AG09309 (cell line): Measurements from ENCODE around the gene CRTC3.
"Not testable (repeated sequence)": the region's sequence is repeated elsewhere in the genome, so short reads cannot be mapped to it uniquely, and the experiment has no call there.

Experiments
- DNase-seq: peaks from one replicate; pipeline ENCODE4 v3.0.0-alpha.2; 2010; ENCODE audit warnings: low read depth
- H3K4me3 ChIP-seq: 2 replicates; pipeline ENCODE4 v1.5.1; 2011; ENCODE audit warnings: mild to moderate bottlenecking, low read depth, low read length, moderate library complexity; ENCODE audit not compliant: control insufficient read depth
- CTCF ChIP-seq: IDR thresholded peaks from 2 replicates; pipeline ENCODE4 v1.5.1; 2011; ENCODE audit warnings: mild to moderate bottlenecking, low read depth, low read length, inconsistent platforms; ENCODE audit not compliant: insufficient read depth, control insufficient read depth; ENCODE audit errors: missing control alignments

Gene CRTC3

GRCh38 chr15:90623854-90624253 is 94.1 kb downstream of the CRTC3 start:
- no peak for TF ChIP-seq CTCF
- no peak overlapping the region for H3K4me3 ChIP-seq
- DNase-seq, result no peak

GRCh38 chr15:90624278-90624981 is 94.7 kb downstream of the CRTC3 start:
- DNase-seq, result no peak
- no peak overlapping the region for H3K4me3 ChIP-seq
- TF ChIP-seq CTCF, result no peak

- TF ChIP-seq CTCF, result no peak
- DNase-seq, result no peak
- H3K4me3 ChIP-seq, result no peak overlapping the region
Observed at GRCh38 chr15:90625037-90625436, 95.3 kb downstream of the CRTC3 start.

- DNase-seq, result no peak
- no peak overlapping the region for H3K4me3 ChIP-seq
- TF ChIP-seq CTCF, result no peak
Observed at GRCh38 chr15:90629217-90629616, 99.5 kb downstream of the CRTC3 start.

- no peak overlapping the region for H3K4me3 ChIP-seq
- DNase-seq, result no peak
- no peak for TF ChIP-seq CTCF
Observed at GRCh38 chr15:90633360-90633759, 103.6 kb downstream of the CRTC3 start.

GRCh38 chr15:90636993-90637392 is 107.3 kb downstream of the CRTC3 start:
- not testable (repeated sequence) for H3K4me3 ChIP-seq, DNase-seq

- TF ChIP-seq CTCF, result no peak
- DNase-seq, result no peak
- H3K4me3 ChIP-seq, result no peak overlapping the region
Observed at GRCh38 chr15:90637693-90638092, 108.0 kb downstream of the CRTC3 start.
